Calu3 (cell line): Measurements from ENCODE around the gene ZP2. TPM values are rescaled to one million over a fixed set of nuclear protein-coding genes. Genes with fewer than 3 reads are reported as not detected.

Experiments
- BruUV-seq: library from RNA; stranded (reverse); fragments of 400-500 nt; replicated peaks from 2 replicates; lab custom pipeline; 2021; lab: Mats Ljungman, UMichigan
- CTCF ChIA-PET: fragments of 300-600 bp; sonication (Branson Sonifier 250); formaldehyde crosslinking; loops from one replicate; lab custom pipeline; 2022; ENCODE audit warnings: antibody characterized with exemption; lab: Charles Lee
- DNase-seq: peaks from one replicate; pipeline ENCODE4 v3.0.0; 2022
- H3K27ac Mint-ChIP-seq: one replicate; pipeline ENCODE4 v1.8.0; 2022; ENCODE audit warnings: mixed read lengths; ENCODE audit not compliant: unreplicated experiment
- H3K27me3 Mint-ChIP-seq: one replicate; pipeline ENCODE4 v1.8.0; 2022; ENCODE audit warnings: mixed read lengths; ENCODE audit not compliant: unreplicated experiment
- H3K36me3 Mint-ChIP-seq: one replicate; pipeline ENCODE4 v1.8.0; 2022; ENCODE audit warnings: mild to moderate bottlenecking, moderate library complexity, mixed read lengths; ENCODE audit not compliant: insufficient read depth, unreplicated experiment
- H3K4me1 Mint-ChIP-seq: one replicate; pipeline ENCODE4 v1.8.0; 2022; ENCODE audit warnings: mild to moderate bottlenecking, low read depth, mixed read lengths; ENCODE audit not compliant: unreplicated experiment
- H3K4me3 Mint-ChIP-seq: one replicate; pipeline ENCODE4 v1.8.0; 2022; ENCODE audit warnings: mild to moderate bottlenecking, low read depth, moderate library complexity, mixed read lengths; ENCODE audit not compliant: unreplicated experiment
- H3K9me3 Mint-ChIP-seq: one replicate; pipeline ENCODE4 v1.8.0; 2022; ENCODE audit warnings: low read depth, mixed read lengths; ENCODE audit not compliant: unreplicated experiment
- CTCF ChIP-seq: fragments of 200-600 bp; IDR thresholded peaks from one replicate; pipeline ENCODE4 v1.8.0; 2022; ENCODE audit warnings: antibody characterized with exemption; ENCODE audit not compliant: unreplicated experiment
- intact Hi-C: fragments of 100-400 bp; cut with micrococcal nuclease; formaldehyde crosslinking; loops from one replicate; pipeline ENCODE4 v1.10.0; 2022; ENCODE audit not compliant: unreplicated experiment
- total RNA-seq: library from RNA; stranded (reverse); gene quantifications from 2 replicates; pipeline ENCODE4 v1.2.3, GENCODE V29; 2022

ZP2 gene
- total RNA-seq, 1 experiment from 2014 or later = not detected

GRCh38 chr16:21160276-21160675 is 51.1 kb downstream of the ZP2 start:
- TF ChIP-seq CTCF = no peak
- Mint-ChIP-seq H3K4me3 (peak overlapping the region; percentile 100), H3K27ac (peak overlapping the region; percentile 87), H3K9me3 (no peaks in the 10 kb centered on the region), H3K27me3 (no peaks in the 10 kb centered on the region), H3K4me1 (peaks cover 42% of the 10 kb centered on the region), H3K36me3 (peaks cover 54% of the 10 kb centered on the region)
- no peak for DNase-seq
- CTCF ChIA-PET = interaction anchor here (4.6 to 6.3 kb wide), 2 partner anchors 28 to 141 kb away, joined by 27 to 83 read pairs; no protein-coding TSS in a partner anchor
- intact Hi-C loops = no loop called here
- BruUV-seq = no TSS peak

GRCh38 chr16:21159281-21159951 is 52.0 kb downstream of the ZP2 start:
- intact Hi-C loops = loop anchor here (5.0 kb wide), 2 partner anchors 307 to 1163 kb away; no protein-coding TSS in a partner anchor
- Mint-ChIP-seq H3K36me3 (peaks cover 46% of the 10 kb centered on the region), H3K4me3 (peak overlapping the region; percentile 100), H3K9me3 (no peaks in the 10 kb centered on the region), H3K4me1 (peaks cover 42% of the 10 kb centered on the region), H3K27me3 (no peaks in the 10 kb centered on the region), H3K27ac (peak overlapping the region; percentile 87)
- BruUV-seq = TSS peak; percentile 18
- DNase-seq = peak; percentile 80
- no peak for TF ChIP-seq CTCF
- CTCF ChIA-PET = interaction anchor here (0.6 to 6.3 kb wide), 4 partner anchors 9 to 142 kb away, joined by 3 to 83 read pairs (median 15); no protein-coding TSS in a partner anchor

- no peaks in the 10 kb centered on the region for H3K9me3 Mint-ChIP-seq
- peak; percentile 94 for DNase-seq
- peaks cover 45% of the 10 kb centered on the region for H3K36me3 Mint-ChIP-seq
- no TSS peak for BruUV-seq
- no peaks in the 10 kb centered on the region for H3K27me3 Mint-ChIP-seq
- CTCF ChIA-PET = interaction anchor here (0.7 to 6.3 kb wide), 4 partner anchors 11 to 143 kb away, joined by 3 to 83 read pairs (median 15); no protein-coding TSS in a partner anchor
- no peak for TF ChIP-seq CTCF
- H3K4me1 Mint-ChIP-seq = peaks cover 42% of the 10 kb centered on the region
- H3K27ac Mint-ChIP-seq = peak within 1 kb of the TSS; percentile 87
- intact Hi-C loops = loop anchor here (5.0 kb wide), 2 partner anchors 306 to 1164 kb away; no protein-coding TSS in a partner anchor
- peak within 1 kb of the TSS; percentile 100 for H3K4me3 Mint-ChIP-seq
Observed at GRCh38 chr16:21158208-21159110, 52.9 kb downstream of the ZP2 start, which contains the start of gene LDAF1. Gene LDAF1 (plus strand): TSS chr16:21158674. CDS start chr16:21161183, 2,509 bp downstream.

- H3K27ac Mint-ChIP-seq = no peak overlapping the region
- peaks cover 34% of the 10 kb centered on the region for H3K4me1 Mint-ChIP-seq
- no peaks in the 10 kb centered on the region for H3K9me3 Mint-ChIP-seq
- H3K4me3 Mint-ChIP-seq = no peak overlapping the region
- CTCF ChIA-PET = interaction anchor here (0.7 to 6.3 kb wide), 4 partner anchors 12 to 1164 kb away, joined by 3 to 83 read pairs (median 16); no protein-coding TSS in a partner anchor
- intact Hi-C loops = loop anchor here (5.0 kb wide), 2 partner anchors 305 to 1165 kb away; no protein-coding TSS in a partner anchor
- H3K36me3 Mint-ChIP-seq = peaks cover 37% of the 10 kb centered on the region
- TF ChIP-seq CTCF = no peak
- H3K27me3 Mint-ChIP-seq = no peaks in the 10 kb centered on the region
- BruUV-seq = no TSS peak
- no peak for DNase-seq
Observed at GRCh38 chr16:21157632-21158031, 53.7 kb downstream of the ZP2 start.
